ENCODE measurements around the gene PRR27. TPM values are rescaled to one million over a fixed set of nuclear protein-coding genes. Genes with fewer than 3 reads are reported as not detected.

The PRR27 gene
- total and polyA plus RNA-seq, 9 of the 15 experiments (the other 6 are each of a cell fraction or from before 2014, with no cell fraction given), result not detected

- BruUV-seq (replicated peaks), result no TSS peak
- H3K9me3 ChIP-seq (replicated peaks; ENCODE audit: control insufficient read depth, insufficient read depth, low read depth, low read length), result no peaks in the 10 kb centered on the region
- TF ChIP-seq ZNF311 (CRISPR knock-in tag; IDR thresholded peaks at IDR 0.05) (no peak), ATF2 (CRISPR knock-in tag; IDR thresholded peaks at IDR 0.05) (no peak), MYC (IDR thresholded peaks at IDR 0.05; ENCODE audit: low read depth, low read length) (no peak), MYC (CRISPR knock-in tag; IDR thresholded peaks at IDR 0.05; ENCODE audit: borderline replicate concordance, low read depth) (no peak), ZNF551 (CRISPR knock-in tag; IDR thresholded peaks at IDR 0.05) (no peak), CUX1 (CRISPR knock-in tag; IDR thresholded peaks at IDR 0.05) (no peak), SMARCE1 (IDR thresholded peaks at IDR 0.05) (no peak), DPF2 (IDR thresholded peaks at IDR 0.05) (no peak), PURB (CRISPR knock-in tag; IDR thresholded peaks at IDR 0.05; ENCODE audit: low read depth) (no peak), ZKSCAN8 (CRISPR knock-in tag; IDR thresholded peaks at IDR 0.05) (no peak)
- TF ChIP-seq, protein P1, sequence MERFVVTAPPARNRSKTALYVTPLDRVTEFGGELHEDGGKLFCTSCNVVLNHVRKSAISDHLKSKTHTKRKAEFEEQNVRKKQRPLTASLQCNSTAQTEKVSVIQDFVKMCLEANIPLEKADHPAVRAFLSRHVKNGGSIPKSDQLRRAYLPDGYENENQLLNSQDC (CRISPR knock-in tag; IDR thresholded peaks at IDR 0.05), result no peak
- ATAC-seq (no peak), DNase-seq (ENCODE audit: extremely low read depth in 1 of 4, low spot score in 3 of 4) (no peak), FAIRE-seq (no peak)
- no peaks in the 10 kb centered on the region for H4K20me1 ChIP-seq (replicated peaks; ENCODE audit: control insufficient read depth, insufficient read depth, low read length)
- H3K4me2 ChIP-seq (ENCODE audit: insufficient read depth, low read length), result no peak overlapping the region
- no peaks in the 10 kb centered on the region for H3K79me2 ChIP-seq (ENCODE audit: control insufficient read depth, insufficient read depth, low read length)
- H3K9me1 ChIP-seq (ENCODE audit: control insufficient read depth, insufficient read depth, low read length), result no peaks in the 10 kb centered on the region
- no peaks in the 10 kb centered on the region for H3K27me3 ChIP-seq (ENCODE audit: control insufficient read depth in 2 of 2, insufficient read depth in 2 of 2, low read length in 2 of 2)
- ChIA-PET CTCF (ENCODE audit: low intra/inter-chr PET ratio) (no interaction called here), POLR2A (no interaction called here)
- intact Hi-C loops (cut with micrococcal nuclease), result no loop called here
- H3K27ac ChIP-seq (ENCODE audit: extremely low read depth, low read depth, low read length), result no peak overlapping the region
- H3K36me3 ChIP-seq (ENCODE audit: control insufficient read depth, insufficient read depth, low read length), result no peaks in the 10 kb centered on the region
- no peak overlapping the region for H2AFZ ChIP-seq (ENCODE audit: low read depth, low read length)
- in situ Hi-C loops (cut with MboI), result no loop called here
- H3K4me1 ChIP-seq (replicated peaks in 1 of 2; ENCODE audit: control insufficient read depth in 2 of 2, insufficient read depth in 2 of 2, low read length in 2 of 2), result no peaks in the 10 kb centered on the region
- H3K9ac ChIP-seq (ENCODE audit: insufficient read depth in 1 of 2, low read depth in 2 of 2, low read length in 2 of 2), result no peak overlapping the region
- 4% methylated on average over 2 of the region's 2 CpGs for WGBS (ENCODE audit: insufficient coverage, low coverage, missing lambda C conversion rate)
- no peak overlapping the region for H3K4me3 ChIP-seq
These were observed 1.9 kb upstream of the PRR27 start for GRCh38 chr4:70152088-70152487.
